ENCODE measurements around the gene SMYD3.

DNA sequence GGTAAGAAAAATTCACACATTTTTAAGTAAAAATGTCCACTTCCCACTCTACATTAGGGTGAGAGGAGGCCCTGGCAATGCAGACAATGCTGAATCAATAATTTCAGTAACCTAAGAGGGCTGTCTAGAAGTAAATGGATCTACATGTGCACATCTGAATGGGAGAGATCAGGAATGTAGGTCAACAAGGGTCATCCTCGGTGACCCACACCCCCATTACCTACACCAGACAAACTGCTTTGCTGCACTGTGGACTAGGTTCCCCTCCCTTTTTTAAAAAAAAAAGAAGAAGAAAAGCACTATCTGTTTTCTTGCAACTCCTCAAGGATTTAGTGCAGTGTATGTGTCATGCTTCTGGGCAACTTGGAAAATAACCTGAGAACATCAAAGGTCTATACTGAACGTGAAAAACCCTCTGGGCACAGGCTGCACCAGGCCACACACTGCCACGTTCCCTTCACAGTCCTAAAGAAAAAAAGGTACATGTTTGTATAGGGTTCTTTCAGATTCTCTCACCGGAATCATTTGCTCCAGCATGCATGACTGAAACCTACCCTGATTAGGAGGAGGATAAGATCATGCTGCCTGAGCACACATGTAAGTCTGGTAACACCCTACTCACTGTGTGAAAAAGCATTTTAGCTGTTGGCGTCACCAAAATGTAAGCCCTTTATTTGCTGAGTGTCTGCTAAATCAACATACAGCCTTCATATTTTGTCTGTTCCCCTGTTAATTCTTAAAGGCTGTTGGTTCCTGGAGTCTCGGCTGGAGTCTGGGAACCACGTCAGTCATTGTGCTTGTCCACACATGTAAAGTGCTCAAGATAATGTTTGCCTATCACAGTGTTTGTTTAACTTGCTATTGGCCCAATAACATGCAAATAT is 341.0 kb downstream of the SMYD3 start:
- TF ChIP-seq CTCF (IDR thresholded peaks at IDR 0.05; ENCODE audit: borderline replicate concordance, extremely low read depth, low read length, poor library complexity, severe bottlenecking) (no peak), EZH2 (IDR thresholded peaks at IDR 0.05; ENCODE audit: borderline replicate concordance, low read depth, low read length, severe bottlenecking) (no peak)

Measured in DND-41 (cell line).